ENCODE results near the gene CACHD1. TPM values are rescaled to one million over a fixed set of nuclear protein-coding genes. Genes with fewer than 3 reads are reported as not detected.
A peak's percentile ranks its signal among the peaks of the same experiment; 100 is the strongest.

Gene CACHD1
- total and polyA plus RNA-seq, 3 donors from 2014 or later = 7.4 to 10.3 (median 8.3) TPM

DNA sequence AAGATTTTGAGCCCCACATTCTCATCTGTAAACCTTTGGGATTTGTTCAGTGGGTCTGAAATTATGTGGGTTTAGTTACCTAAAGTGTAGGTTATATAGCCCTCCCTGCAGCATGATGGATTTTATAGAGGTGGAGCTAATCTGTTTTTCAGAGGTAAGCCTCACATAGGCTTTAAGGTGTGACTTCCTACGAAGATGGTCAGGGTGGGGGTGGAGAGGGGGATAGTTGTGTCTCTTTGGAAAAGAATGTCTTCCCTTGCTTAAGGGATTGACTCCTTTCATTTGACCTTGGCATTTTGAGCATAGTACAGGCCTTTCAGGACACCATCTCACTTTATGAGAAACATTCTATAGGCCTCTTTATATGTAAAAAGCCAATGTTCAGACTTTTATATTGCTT lies 3.4 kb downstream of the CACHD1 start:
- H3K27ac ChIP-seq = no peak overlapping the region
- 63 to 89% methylated on average over 1 of the region's 1 CpG for WGBS, 2 donors
- peaks cover 22% of the 10 kb centered on the region for H3K4me1 ChIP-seq

DNA sequence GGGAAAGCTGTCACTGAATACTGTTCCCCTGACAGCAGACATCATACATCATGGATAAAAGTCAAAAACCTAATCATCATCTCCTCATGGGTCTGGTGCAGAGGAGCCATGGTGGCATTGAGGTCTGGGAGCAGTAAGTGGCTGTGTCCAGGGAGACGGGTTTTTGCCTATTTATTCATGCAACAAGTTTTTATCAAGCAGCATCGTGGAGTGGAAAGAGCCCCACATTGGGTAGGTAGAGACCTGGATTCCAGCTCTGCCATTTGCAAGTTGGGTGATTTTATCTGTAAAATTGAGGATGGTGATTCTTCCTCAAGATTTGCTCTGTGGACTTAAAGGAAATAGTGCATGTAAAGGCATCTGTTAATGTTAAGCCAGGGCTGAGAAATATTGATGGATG lies 4.2 kb downstream of the CACHD1 start:
- intact Hi-C loops (cut with DNase I; ENCODE audit: low total_unique reads) = loop anchor here (10.0 kb wide), 1 partner anchor 71 kb away; no protein-coding TSS in a partner anchor
- H3K9me3 ChIP-seq = no peaks in the 10 kb centered on the region
- H3K4me1 ChIP-seq = peaks cover 22% of the 10 kb centered on the region
- H3K27me3 ChIP-seq = no peaks in the 10 kb centered on the region
- H3K36me3 ChIP-seq (ENCODE audit: low read depth, missing control alignments) = no peaks in the 10 kb centered on the region
- no peak overlapping the region for H3K27ac ChIP-seq
- 85 to 89% methylated on average over 2 of the region's 2 CpGs for WGBS, 2 donors
- DNase-seq = no peak
- H3K4me3 ChIP-seq = no peak overlapping the region
- no peak for TF ChIP-seq POLR2A (IDR thresholded peaks at IDR 0.05)
- TF ChIP-seq, protein P1, sequence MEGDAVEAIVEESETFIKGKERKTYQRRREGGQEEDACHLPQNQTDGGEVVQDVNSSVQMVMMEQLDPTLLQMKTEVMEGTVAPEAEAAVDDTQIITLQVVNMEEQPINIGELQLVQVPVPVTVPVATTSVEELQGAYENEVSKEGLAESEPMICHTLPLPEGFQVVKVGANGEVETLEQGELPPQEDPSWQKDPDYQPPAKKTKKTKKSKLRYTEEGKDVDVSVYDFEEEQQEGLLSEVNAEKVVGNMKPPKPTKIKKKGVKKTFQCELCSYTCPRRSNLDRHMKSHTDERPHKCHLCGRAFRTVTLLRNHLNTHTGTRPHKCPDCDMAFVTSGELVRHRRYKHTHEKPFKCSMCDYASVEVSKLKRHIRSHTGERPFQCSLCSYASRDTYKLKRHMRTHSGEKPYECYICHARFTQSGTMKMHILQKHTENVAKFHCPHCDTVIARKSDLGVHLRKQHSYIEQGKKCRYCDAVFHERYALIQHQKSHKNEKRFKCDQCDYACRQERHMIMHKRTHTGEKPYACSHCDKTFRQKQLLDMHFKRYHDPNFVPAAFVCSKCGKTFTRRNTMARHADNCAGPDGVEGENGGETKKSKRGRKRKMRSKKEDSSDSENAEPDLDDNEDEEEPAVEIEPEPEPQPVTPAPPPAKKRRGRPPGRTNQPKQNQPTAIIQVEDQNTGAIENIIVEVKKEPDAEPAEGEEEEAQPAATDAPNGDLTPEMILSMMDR (IDR thresholded peaks at IDR 0.05) = no peak

More for the DNA sequence above, 3.4 kb downstream of the CACHD1 start:
- TF ChIP-seq, protein P1 (IDR thresholded peaks at IDR 0.05) = no peak
- TF ChIP-seq POLR2A (IDR thresholded peaks at IDR 0.05) = no peak
- H3K4me3 ChIP-seq = no peak overlapping the region
- no peaks in the 10 kb centered on the region for H3K27me3 ChIP-seq
- no peaks in the 10 kb centered on the region for H3K9me3 ChIP-seq
- intact Hi-C loops (cut with DNase I; ENCODE audit: low total_unique reads) = loop anchor here (10.0 kb wide), 1 partner anchor 71 kb away; no protein-coding TSS in a partner anchor
- no peaks in the 10 kb centered on the region for H3K36me3 ChIP-seq (ENCODE audit: low read depth, missing control alignments)
- DNase-seq = no peak

DNA sequence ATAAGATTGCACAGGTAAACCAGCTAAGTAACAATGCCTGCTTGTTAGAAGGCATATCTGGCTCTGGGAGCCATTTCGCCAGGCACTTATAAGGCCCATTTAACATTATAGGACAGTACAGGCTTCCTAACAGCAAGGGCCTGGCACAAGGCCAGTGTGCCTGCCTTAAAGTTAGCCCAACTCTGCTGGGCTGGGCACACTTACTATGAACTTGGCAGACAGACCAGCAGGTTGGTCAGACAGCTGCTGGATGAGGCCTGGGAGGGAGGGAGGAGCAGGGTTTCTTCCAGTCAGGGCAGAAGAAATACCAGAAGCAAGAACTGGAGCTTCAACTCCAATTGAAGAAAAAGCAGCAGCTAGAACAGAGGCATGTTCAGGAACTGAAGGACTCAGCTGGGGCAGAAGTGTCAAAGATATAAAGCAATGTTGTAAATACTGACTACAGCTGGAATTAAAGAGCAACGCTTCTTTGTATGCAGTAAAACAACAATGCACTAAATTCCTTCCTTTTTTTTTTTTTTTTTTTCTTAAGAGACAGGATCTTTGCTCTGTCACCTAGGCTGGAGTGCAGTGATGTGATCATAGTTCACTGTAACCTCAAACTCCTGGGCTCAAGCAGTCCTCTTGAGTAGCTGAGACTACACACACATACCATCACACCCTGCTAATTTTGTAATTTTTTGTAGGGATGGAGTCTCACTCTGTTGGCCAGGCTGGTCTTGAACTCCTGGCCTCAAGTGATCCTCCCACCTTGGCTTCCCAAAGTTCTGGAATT lies 4.9 kb downstream of the CACHD1 start:
- H3K4me3 ChIP-seq = no peak overlapping the region
- peak; percentile 22 for DNase-seq
- intact Hi-C loops (cut with DNase I; ENCODE audit: low total_unique reads) = loop anchor here (10.0 kb wide), 1 partner anchor 70 kb away; no protein-coding TSS in a partner anchor
- 71 to 86% methylated on average over 2 of the region's 2 CpGs for WGBS, 2 donors
- no peaks in the 10 kb centered on the region for H3K9me3 ChIP-seq
- H3K27ac ChIP-seq = no peak overlapping the region
- no peaks in the 10 kb centered on the region for H3K27me3 ChIP-seq
- peaks cover 22% of the 10 kb centered on the region for H3K4me1 ChIP-seq
- TF ChIP-seq, protein P1 (IDR thresholded peaks at IDR 0.05) = no peak
- no peak for TF ChIP-seq POLR2A (IDR thresholded peaks at IDR 0.05)
- no peaks in the 10 kb centered on the region for H3K36me3 ChIP-seq (ENCODE audit: low read depth, missing control alignments)

DNA sequence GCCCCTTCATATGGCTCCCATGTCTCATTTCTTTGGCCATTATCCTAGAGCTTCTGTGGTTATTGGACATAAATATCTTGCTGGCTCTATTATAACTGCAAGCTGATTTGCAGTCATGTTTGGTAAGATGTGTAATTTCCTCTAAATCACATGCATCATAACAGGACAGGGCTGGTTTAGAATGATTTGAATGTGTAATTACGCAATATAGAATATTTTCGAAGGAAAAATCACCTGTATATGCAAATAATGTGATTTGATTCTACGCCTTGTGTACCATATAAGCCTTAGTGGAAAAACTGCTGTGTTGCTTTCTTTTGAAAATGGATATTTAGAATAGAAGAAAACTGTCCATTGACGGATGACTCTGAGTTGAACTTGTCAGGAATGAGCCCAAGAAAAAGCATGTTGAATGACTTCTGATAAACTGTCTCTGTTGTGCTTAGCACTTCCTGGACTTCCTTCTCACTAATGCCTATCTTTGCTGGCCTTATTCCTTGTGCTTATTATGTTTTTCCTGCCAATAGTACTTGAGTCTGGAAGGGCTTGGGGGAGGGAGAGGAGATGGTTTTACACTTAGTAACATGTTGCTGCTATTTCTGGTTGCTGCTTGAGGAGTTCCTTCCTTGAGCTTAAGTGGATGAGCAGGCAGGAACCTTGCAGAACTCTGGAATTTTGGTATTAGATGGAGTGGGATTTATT lies 6.5 kb downstream of the CACHD1 start:
- H3K9me3 ChIP-seq = no peaks in the 10 kb centered on the region
- TF ChIP-seq POLR2A (IDR thresholded peaks at IDR 0.05) = no peak
- TF ChIP-seq, protein P1 (IDR thresholded peaks at IDR 0.05) = no peak
- WGBS, 2 donors = 61 to 67% methylated on average over 4 of the region's 4 CpGs
- DNase-seq = peak; percentile 51
- no peak overlapping the region for H3K4me3 ChIP-seq
- peaks cover 23% of the 10 kb centered on the region for H3K4me1 ChIP-seq
- no peak overlapping the region for H3K27ac ChIP-seq
- intact Hi-C loops (cut with DNase I; ENCODE audit: low total_unique reads) = loop anchor here (10.0 kb wide), 1 partner anchor 68 kb away; no protein-coding TSS in a partner anchor
- H3K36me3 ChIP-seq (ENCODE audit: low read depth, missing control alignments) = no peaks in the 10 kb centered on the region
- H3K27me3 ChIP-seq = no peaks in the 10 kb centered on the region
